Ectodermal cell (in vitro differentiated cells): ENCODE data around the gene ME1.
"Not testable (repeated sequence)": the region's sequence is repeated elsewhere in the genome, so short reads cannot be mapped to it uniquely, and the experiment has no call there.

ENCODE experiments used
- H3K27ac ChIP-seq: 2 replicates; pipeline ENCODE4 v1.7.0; 2013; ENCODE audit warnings: mild to moderate bottlenecking, low read depth, low read length; ENCODE audit not compliant: insufficient read depth, poor library complexity, severe bottlenecking
- H3K27me3 ChIP-seq: 2 replicates; pipeline ENCODE4 v1.7.0; 2013; ENCODE audit warnings: mild to moderate bottlenecking, low read length; ENCODE audit not compliant: insufficient read depth, control insufficient read depth, poor library complexity, severe bottlenecking
- H3K36me3 ChIP-seq: one replicate; pipeline ENCODE4 v1.7.0; 2013; ENCODE audit warnings: low read length; ENCODE audit not compliant: control insufficient read depth, insufficient read depth
- H3K4me1 ChIP-seq: one replicate; pipeline ENCODE4 v1.7.0; 2013; ENCODE audit warnings: low read length; ENCODE audit not compliant: control insufficient read depth, insufficient read depth
- H3K4me3 ChIP-seq: 2 replicates; pipeline ENCODE4 v1.7.0; 2013; ENCODE audit warnings: low read depth, low read length, control low read depth; ENCODE audit not compliant: insufficient read depth
- H3K9me3 ChIP-seq: 2 replicates; pipeline ENCODE4 v1.7.0; 2013; ENCODE audit warnings: mild to moderate bottlenecking, low read length, moderate library complexity; ENCODE audit not compliant: control insufficient read depth
- WGBS, 2 experiments: methylation state at CpG; one replicate each; pipeline ENCODE4 v1.1.7; 2013; ENCODE audit warnings: missing lambda C conversion rate in 2 of 2; 5-methylcytosine and 5-hydroxymethylcytosine counted together

ME1 gene

DNA sequence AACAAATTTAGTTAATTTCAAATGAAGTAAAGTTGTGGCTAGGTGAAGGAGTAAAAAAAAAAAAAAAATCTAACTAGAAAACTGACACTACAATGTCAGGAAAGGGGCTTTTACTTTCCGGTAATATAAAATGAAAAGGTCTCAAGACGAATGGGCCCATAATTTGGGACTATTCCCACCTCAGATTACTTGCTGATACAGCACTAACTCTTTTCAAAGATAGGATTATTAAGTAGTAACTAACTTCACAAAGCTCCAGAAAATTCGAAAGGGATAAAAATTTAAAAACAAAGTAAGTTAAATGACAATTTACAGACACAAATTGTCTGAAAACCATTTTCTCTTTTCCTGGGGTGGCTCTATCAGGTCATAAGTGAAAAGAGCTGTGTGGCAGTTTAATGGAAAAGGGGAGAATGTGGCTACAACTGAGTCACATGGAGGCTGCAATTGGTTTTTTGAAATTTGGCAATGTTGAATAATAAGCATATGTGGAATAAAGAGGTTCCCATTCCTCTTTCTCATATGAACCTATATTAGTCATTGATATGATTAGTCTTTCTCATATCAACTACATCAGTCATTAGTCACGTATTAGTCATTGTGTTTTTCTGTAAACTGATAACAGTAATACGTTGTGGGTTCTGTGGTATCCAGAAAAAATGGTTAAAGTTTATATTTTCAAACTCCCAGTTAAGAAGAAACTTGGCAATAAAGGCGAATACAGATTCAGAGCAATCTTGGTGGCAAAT, 159.7 kb downstream of the ME1 start:
- Histone ChIP-seq H3K9me3 (no peaks in the 10 kb centered on the region), H3K4me3 (no peak overlapping the region), H3K27me3 (no peaks in the 10 kb centered on the region), H3K27ac (no peak overlapping the region), H3K36me3 (no peaks in the 10 kb centered on the region), H3K4me1 (no peaks in the 10 kb centered on the region)
- WGBS, 2 experiments = 93 to 100% methylated on average over 2 to 5 of the region's 6 CpGs

DNA sequence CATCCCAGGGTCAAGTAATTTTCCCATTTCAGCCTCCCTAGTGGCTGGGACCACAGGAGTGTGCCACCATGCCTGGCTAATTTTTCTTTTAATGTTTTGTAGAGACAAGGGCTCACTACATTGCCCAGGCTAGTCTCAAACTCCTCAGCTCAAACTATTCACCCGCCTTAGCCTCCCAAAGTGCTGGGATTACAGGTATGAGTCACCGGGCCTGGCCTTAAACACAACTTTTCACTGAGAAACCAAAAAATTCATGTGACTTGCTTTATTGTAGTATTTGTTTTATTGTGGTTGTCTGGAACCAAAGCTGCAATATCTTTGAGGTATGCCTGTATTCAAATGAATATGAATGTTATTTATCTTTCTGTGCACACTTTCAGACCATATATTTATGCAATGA, 165.5 kb downstream of the ME1 start:
- Histone ChIP-seq H3K9me3 (no peaks in the 10 kb centered on the region), H3K4me1 (no peaks in the 10 kb centered on the region), H3K36me3 (no peaks in the 10 kb centered on the region), H3K27ac (no peak overlapping the region), H3K27me3 (no peaks in the 10 kb centered on the region), H3K4me3 (no peak overlapping the region)
- 87 to 98% methylated on average over 2 of the region's 2 CpGs for WGBS, 2 experiments

DNA sequence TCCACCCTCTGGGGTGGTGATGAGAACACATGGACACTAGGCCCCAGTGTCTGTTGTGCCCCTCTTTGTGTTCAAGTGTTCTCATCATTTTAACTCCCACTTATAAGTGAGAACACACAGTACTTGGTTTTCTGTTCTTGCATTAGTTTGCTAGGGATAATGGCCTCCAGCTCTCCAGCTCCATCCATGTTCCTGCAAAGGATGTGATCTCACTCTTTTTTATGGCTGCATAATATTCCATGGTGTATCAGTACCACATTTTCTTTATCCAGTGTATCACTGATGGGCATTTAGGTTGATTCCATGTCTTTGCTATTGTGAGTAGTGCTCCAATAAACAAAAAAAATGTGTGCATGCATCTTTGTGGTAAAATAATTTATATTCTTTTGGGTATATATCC, 170.3 kb downstream of the ME1 start:
- Histone ChIP-seq H3K9me3 (no peaks in the 10 kb centered on the region), H3K4me3 (no peak overlapping the region), H3K27me3 (no peaks in the 10 kb centered on the region), H3K36me3 (no peaks in the 10 kb centered on the region), H3K27ac (no peak overlapping the region), H3K4me1 (no peaks in the 10 kb centered on the region)

DNA sequence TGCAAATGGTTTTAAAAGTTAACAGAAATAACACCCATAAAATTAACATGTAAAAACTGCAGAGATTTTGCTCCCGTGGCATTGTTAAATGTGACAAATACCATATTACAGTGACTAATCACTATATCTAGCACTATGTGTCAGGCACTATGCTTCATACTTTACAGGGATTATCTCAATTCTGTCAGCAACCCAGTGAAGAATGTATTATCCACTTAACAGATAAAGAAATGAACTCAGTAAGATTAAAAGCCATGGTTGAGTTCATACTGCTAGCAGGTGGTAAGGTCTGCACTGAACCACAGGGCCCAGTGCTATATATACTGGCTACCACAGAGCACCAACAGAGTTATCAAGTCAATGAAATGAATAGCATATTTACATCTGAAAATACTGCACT, 172.3 kb downstream of the ME1 start:
- Histone ChIP-seq H3K9me3 (no peaks in the 10 kb centered on the region), H3K27ac (no peak overlapping the region), H3K36me3 (no peaks in the 10 kb centered on the region), H3K27me3 (no peaks in the 10 kb centered on the region), H3K4me1 (no peaks in the 10 kb centered on the region), H3K4me3 (no peak overlapping the region)
- 94 to 100% methylated on average over 1 of the region's 1 CpG for WGBS, 2 experiments

DNA sequence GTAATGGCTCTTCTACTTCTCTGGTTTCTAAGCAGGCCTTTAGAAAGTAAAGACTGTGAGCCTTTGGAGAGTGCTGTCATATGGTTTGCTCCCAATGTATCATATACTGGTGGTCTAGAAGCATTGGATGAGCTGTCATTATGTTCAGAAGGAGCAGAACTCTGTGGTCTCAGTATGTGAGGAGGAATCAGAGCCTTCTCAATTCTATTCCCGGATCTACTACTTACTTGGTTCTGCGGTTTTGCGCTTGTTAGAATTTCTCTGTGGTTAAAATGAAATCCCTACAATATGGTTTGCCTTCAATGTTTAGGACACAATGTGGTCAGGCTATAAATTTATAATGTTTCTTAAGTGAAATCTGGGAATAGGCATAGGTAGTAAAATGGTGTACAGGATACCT, 173.1 kb downstream of the ME1 start:
- H3K36me3 ChIP-seq = no peaks in the 10 kb centered on the region
- H3K27me3 ChIP-seq = no peaks in the 10 kb centered on the region
- no peaks in the 10 kb centered on the region for H3K9me3 ChIP-seq
- H3K4me1 ChIP-seq = no peaks in the 10 kb centered on the region
- H3K27ac ChIP-seq = no peak overlapping the region
- H3K4me3 ChIP-seq = no peak overlapping the region
- 97 to 100% methylated on average over 3 of the region's 3 CpGs for WGBS, 2 experiments

DNA sequence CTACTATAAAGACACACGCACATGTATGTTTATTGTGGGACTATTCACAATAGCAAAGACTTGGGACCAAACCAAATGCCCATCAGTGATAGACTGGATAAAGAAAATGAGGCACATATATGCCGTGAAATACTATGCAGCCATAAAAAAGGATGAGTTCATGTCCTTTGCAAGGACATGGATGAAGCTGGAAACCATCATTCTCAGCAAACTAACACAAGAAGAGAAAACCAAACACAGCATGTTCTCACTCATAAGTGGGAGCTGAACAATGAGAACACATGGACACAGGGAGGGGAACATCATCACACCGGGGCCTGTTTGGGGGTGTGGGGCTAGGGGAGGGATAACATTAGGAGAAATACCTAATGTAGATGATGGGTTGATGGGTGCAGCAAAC, 174.1 kb downstream of the ME1 start:
- H3K4me3 ChIP-seq, H3K36me3 ChIP-seq, H3K27me3 ChIP-seq, H3K4me1 ChIP-seq, H3K27ac ChIP-seq, H3K9me3 ChIP-seq: not testable (repeated sequence)
- WGBS, 2 experiments = 81 to 98% methylated on average over 3 of the region's 3 CpGs

DNA sequence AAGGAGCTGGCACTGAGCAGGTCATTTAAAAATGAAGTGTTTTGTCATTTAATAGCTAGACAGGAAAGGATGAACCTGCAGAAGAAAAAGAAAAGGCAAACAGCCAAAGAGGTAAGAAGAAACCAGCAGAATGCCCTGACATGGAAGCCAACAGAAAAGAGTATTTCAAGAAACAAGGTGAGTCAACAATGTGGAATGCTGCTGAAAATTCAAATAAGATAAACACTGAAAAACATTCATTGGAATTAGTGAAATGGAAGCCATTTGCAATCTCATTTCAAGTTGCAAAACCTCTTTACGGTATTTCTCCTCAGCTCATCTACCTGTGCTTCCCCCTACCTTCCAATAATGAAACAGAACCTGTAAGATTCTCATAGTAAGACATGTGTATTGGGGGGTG, 178.1 kb downstream of the ME1 start:
- Histone ChIP-seq H3K27ac (no peak overlapping the region), H3K4me1 (no peaks in the 10 kb centered on the region), H3K36me3 (no peaks in the 10 kb centered on the region), H3K27me3 (no peaks in the 10 kb centered on the region), H3K9me3 (no peaks in the 10 kb centered on the region), H3K4me3 (no peak overlapping the region)
- WGBS, 2 experiments = 86% methylated on average over 1 of the region's 1 CpG; no CpG with 5 or more reads in 1 of the 2 experiments

DNA sequence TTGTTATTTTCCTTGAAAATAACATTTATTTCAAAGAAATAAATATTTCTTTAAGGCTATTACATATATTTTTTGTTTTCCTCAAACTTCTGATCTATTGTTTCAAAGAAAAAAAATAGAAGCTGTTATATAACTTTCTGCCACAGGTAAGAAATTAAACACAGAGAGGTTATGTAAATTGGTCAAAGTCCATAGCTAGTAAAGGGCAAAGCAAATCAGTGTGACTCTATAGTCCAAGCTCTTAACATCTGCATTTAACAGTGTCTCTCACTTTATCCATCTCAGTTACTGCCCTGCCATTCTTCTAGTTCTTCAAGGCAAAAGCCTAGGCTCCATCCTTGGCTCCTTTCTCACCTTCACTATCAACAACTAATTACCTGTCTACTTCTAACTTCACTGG, 180.6 kb downstream of the ME1 start:
- Histone ChIP-seq H3K36me3 (no peaks in the 10 kb centered on the region), H3K27ac (no peak overlapping the region)

DNA sequence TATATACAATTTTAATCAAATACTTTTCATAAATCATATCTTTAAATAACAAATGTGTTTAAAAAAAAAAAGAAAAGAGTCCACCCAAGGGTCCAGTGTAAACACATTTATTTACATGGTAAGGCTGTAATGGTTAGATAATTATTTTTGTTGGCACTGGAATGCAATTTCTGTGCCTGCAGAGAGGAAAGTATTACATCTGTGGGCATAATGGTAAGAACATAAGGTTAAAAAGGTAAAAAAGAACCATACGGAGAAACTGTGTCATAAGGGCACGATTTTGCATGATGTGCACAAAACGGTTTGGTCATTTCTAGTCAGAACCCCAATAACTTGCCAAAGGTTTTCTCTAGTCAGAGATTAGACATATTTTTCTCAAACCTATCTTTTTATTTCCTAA, 183.4 kb downstream of the ME1 start:
- Histone ChIP-seq H3K36me3 (no peaks in the 10 kb centered on the region), H3K9me3 (no peaks in the 10 kb centered on the region), H3K27ac (no peak overlapping the region), H3K4me3 (no peak overlapping the region), H3K27me3 (no peaks in the 10 kb centered on the region), H3K4me1 (no peaks in the 10 kb centered on the region)
- 93 to 94% methylated on average over 3 of the region's 3 CpGs for WGBS, 2 experiments

More for the DNA sequence above, 180.6 kb downstream of the ME1 start:
- no peak overlapping the region for H3K4me3 ChIP-seq
- no peaks in the 10 kb centered on the region for H3K27me3 ChIP-seq
- H3K4me1 ChIP-seq = no peaks in the 10 kb centered on the region
- H3K9me3 ChIP-seq = no peaks in the 10 kb centered on the region

DNA sequence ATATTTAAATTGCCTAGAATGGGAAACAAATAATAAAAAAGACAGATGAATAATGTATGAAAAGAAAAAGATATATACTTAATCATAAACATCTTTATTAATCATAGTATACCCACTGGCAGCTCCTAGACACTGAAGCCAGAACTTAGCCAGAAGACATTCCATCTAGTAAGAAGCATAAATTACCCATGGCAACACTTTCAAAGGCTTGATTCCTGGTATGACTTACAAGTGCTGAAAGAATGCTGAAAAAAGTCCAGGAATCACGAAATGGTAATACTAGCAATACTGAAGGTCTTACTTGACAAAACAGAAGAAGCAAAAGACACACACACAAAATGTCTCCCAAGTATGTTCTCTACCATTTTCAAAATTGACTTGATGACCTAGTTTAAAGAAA, 199.7 kb downstream of the ME1 start:
- no peaks in the 10 kb centered on the region for H3K9me3 ChIP-seq
- 90 to 100% methylated on average over 1 of the region's 1 CpG for WGBS, 2 experiments

DNA sequence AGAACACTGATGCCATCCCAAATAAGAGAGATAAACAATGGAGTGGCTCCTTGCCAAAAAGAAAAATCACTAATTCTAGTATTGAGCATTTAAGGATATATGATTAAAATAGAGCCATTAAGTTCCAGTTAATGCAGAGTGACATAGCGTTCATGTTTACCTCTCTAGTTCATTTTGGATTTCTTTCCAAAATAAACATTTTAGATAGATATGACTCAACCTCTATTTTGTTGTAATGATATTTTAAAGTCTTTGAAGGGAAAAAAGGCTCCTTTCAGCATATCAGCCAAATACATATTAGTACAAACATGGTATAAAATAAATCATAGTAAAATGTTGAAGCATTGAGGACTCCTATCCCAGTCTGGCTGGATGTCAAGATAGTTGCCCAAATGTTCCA, 204.3 kb downstream of the ME1 start:
- Histone ChIP-seq H3K27ac (no peak overlapping the region), H3K9me3 (no peaks in the 10 kb centered on the region), H3K4me3 (no peak overlapping the region), H3K4me1 (no peaks in the 10 kb centered on the region), H3K27me3 (no peaks in the 10 kb centered on the region), H3K36me3 (no peaks in the 10 kb centered on the region)
- WGBS, 2 experiments = no CpG with 5 or more reads among the region's 1 CpG

More for the DNA sequence above, 199.7 kb downstream of the ME1 start:
- Histone ChIP-seq H3K4me1 (no peaks in the 10 kb centered on the region), H3K36me3 (no peaks in the 10 kb centered on the region), H3K4me3 (no peak overlapping the region), H3K27me3 (no peaks in the 10 kb centered on the region), H3K27ac (no peak overlapping the region)
